Measurements from ENCODE around the gene TAC1.

DNA sequence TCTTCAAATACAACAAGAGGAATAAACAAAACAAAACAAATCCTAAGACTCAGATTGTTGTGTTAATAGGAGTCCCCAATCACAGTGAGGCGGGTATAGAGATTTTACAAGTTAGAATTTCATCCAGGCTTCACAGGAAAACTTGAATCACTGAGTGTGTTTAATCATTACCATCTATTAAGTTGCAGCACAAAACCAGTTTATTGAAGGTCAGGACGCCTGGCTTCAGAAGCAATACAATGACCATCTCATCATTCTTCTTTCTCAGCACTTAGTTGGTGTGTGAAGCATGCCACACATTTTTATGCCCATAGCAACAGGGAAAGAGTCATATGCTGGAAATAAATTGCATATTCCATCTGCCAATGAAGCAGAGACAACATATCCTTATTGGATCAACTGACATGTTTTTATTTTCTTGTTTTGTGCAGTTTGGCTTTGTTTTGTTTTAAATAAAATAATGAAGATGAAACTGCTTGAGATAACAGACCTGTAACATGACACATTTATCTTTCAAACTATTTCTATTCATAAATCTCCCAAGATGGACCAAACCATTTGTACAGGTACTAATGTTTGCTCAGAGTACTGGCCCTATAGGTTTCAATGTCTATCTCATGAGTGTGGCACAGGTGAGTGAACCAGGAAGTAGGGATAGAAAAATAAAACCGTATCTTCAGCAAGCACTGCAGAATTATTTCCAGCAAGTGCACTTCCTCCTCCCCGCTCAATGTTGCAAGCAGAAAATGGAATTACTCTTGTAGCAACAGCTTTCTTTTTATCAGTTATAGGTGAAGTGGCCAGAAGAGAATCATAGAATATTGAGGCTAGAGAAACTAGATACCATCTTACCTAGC, 40.4 kb downstream of the TAC1 start:
- TF ChIP-seq ZBTB7A (tag by site-specific recombination; IDR thresholded peaks at IDR 0.05; ENCODE audit: low read depth) (no peak), ZNF692 (tag by site-specific recombination; IDR thresholded peaks at IDR 0.05) (no peak)

Data from HEK293 (cell line).